GM12865 (cell line): Measurements from ENCODE around the gene TMEM200B.
"Not testable (repeated sequence)": the region's sequence is repeated elsewhere in the genome, so short reads cannot be mapped to it uniquely, and the experiment has no call there.

Source experiments
- DNase-seq: peaks from one replicate; pipeline ENCODE4 v3.0.0; 2010; ENCODE audit warnings: low read depth
- H3K4me3 ChIP-seq: 2 replicates; pipeline ENCODE4 v1.5.1; 2011; ENCODE audit warnings: mild to moderate bottlenecking, low read depth, low read length, control low read depth
- CTCF ChIP-seq: IDR thresholded peaks from 2 replicates; pipeline ENCODE4 v1.5.1; 2011; ENCODE audit warnings: low read length, control low read depth, low read depth, inconsistent platforms; ENCODE audit not compliant: insufficient read depth; ENCODE audit errors: missing control alignments

Gene TMEM200B

GRCh38 chr1:29142714-29143113 lies 19.0 kb upstream of the TMEM200B start:
- no peak for TF ChIP-seq CTCF
- H3K4me3 ChIP-seq, result no peak overlapping the region

GRCh38 chr1:29136391-29136915 lies 12.8 kb upstream of the TMEM200B start:
- no peak for DNase-seq
- TF ChIP-seq CTCF, result no peak
- no peak overlapping the region for H3K4me3 ChIP-seq

More at GRCh38 chr1:29142714-29143113, 19.0 kb upstream of the TMEM200B start:
- no peak for DNase-seq

GRCh38 chr1:29134695-29135028 lies 11.0 kb upstream of the TMEM200B start:
- DNase-seq, result no peak
- no peak overlapping the region for H3K4me3 ChIP-seq
- no peak for TF ChIP-seq CTCF

- no peak for TF ChIP-seq CTCF
- DNase-seq, result no peak
- no peak overlapping the region for H3K4me3 ChIP-seq
Measured at GRCh38 chr1:29133861-29134694, 10.4 kb upstream of the TMEM200B start.

GRCh38 chr1:29131056-29131455 lies 7.4 kb upstream of the TMEM200B start:
- DNase-seq, H3K4me3 ChIP-seq: not testable (repeated sequence)

GRCh38 chr1:29129916-29130315 lies 6.2 kb upstream of the TMEM200B start:
- no peak overlapping the region for H3K4me3 ChIP-seq
- no peak for TF ChIP-seq CTCF
- no peak for DNase-seq

GRCh38 chr1:29128739-29129138 lies 5.0 kb upstream of the TMEM200B start:
- TF ChIP-seq CTCF, result no peak
- DNase-seq, result no peak

More at GRCh38 chr1:29128739-29129138, 5.0 kb upstream of the TMEM200B start:
- H3K4me3 ChIP-seq, result no peak overlapping the region
